Stimulated activated CD4-positive, alpha-beta T cell treated with anti-CD3 and anti-CD28 coated beads, Interleukin-4, amount 100 ng/mL, for 1 hour (primary cell): ENCODE data around the gene SDHA.
"Not testable (repeated sequence)": the region's sequence is repeated elsewhere in the genome, so short reads cannot be mapped to it uniquely, and the experiment has no call there.

Source experiments
- DNase-seq: peaks from one replicate; pipeline ENCODE4 v3.0.0-alpha.2; 2020

The SDHA gene

GRCh38 chr5:223791-224190 is 5.7 kb downstream of the SDHA start:
- no peak for DNase-seq

GRCh38 chr5:225334-225733 is 7.2 kb downstream of the SDHA start:
- no peak for DNase-seq

GRCh38 chr5:227375-227774 is 9.3 kb downstream of the SDHA start:
- DNase-seq: not testable (repeated sequence)

GRCh38 chr5:228886-229285 is 10.8 kb downstream of the SDHA start:
- DNase-seq: no peak

GRCh38 chr5:230711-231110 is 12.6 kb downstream of the SDHA start:
- DNase-seq: no peak

- DNase-seq: no peak
Observed at GRCh38 chr5:231661-232060, 13.5 kb downstream of the SDHA start.

GRCh38 chr5:233426-233825 is 15.3 kb downstream of the SDHA start:
- DNase-seq: not testable (repeated sequence)

GRCh38 chr5:234450-234849 is 16.3 kb downstream of the SDHA start:
- no peak for DNase-seq

GRCh38 chr5:235527-235926 is 17.4 kb downstream of the SDHA start:
- not testable (repeated sequence) for DNase-seq

GRCh38 chr5:237931-238330 is 19.8 kb downstream of the SDHA start:
- not testable (repeated sequence) for DNase-seq

- not testable (repeated sequence) for DNase-seq
Observed at GRCh38 chr5:240550-240949, 22.4 kb downstream of the SDHA start.

- not testable (repeated sequence) for DNase-seq
Observed at GRCh38 chr5:241045-241669, 23.0 kb downstream of the SDHA start.

- DNase-seq: peak; percentile 36
Observed at GRCh38 chr5:243683-244367, 25.7 kb downstream of the SDHA start.

GRCh38 chr5:245717-246116 is 27.6 kb downstream of the SDHA start:
- DNase-seq: not testable (repeated sequence)

- DNase-seq: not testable (repeated sequence)
Observed at GRCh38 chr5:250396-250795, 32.3 kb downstream of the SDHA start.

GRCh38 chr5:251016-251415 is 32.9 kb downstream of the SDHA start:
- DNase-seq: not testable (repeated sequence)

GRCh38 chr5:251538-251937 is 33.4 kb downstream of the SDHA start:
- DNase-seq: not testable (repeated sequence)

- not testable (repeated sequence) for DNase-seq
Observed at GRCh38 chr5:251975-252374, 33.9 kb downstream of the SDHA start.

- DNase-seq: no peak
Observed at GRCh38 chr5:252546-252945, 34.4 kb downstream of the SDHA start.

- not testable (repeated sequence) for DNase-seq
Observed at GRCh38 chr5:254322-254721, 36.2 kb downstream of the SDHA start.

- not testable (repeated sequence) for DNase-seq
Observed at GRCh38 chr5:255116-255515, 37.0 kb downstream of the SDHA start.

- DNase-seq: not testable (repeated sequence)
Observed at GRCh38 chr5:256347-256746, 38.2 kb downstream of the SDHA start.

- DNase-seq: no peak
Observed at GRCh38 chr5:257148-257547, 39.0 kb downstream of the SDHA start.

- DNase-seq: not testable (repeated sequence)
Observed at GRCh38 chr5:263275-263974, 45.3 kb downstream of the SDHA start.
